Liver (tissue), 9 donors: Measurements from ENCODE around the gene GRIFIN. TPM values are rescaled to one million over a fixed set of nuclear protein-coding genes. Genes with fewer than 3 reads are reported as not detected.

Experiments
- DNase-seq: peaks from one replicate; pipeline ENCODE4 v3.0.0-alpha.2; 2017; ENCODE audit warnings: low spot score
- H3K27ac ChIP-seq, 2 donors: one replicate each; pipeline ENCODE4 v1.7.0; 2013; ENCODE audit warnings: inconsistent platforms in 2 of 2, low read length in 2 of 2, control low read depth in 1 of 2, low read depth in 1 of 2, mild to moderate bottlenecking in 1 of 2
- H3K27me3 ChIP-seq, 4 donors: one replicate each; pipeline versions ENCODE4 v1.6.1 to v1.7.0; 2013; ENCODE audit warnings: low read length in 3 of 4, inconsistent platforms in 1 of 4, mild to moderate bottlenecking in 1 of 4, moderate library complexity in 1 of 4; ENCODE audit not compliant: control insufficient read depth in 4 of 4, insufficient read depth in 4 of 4
- H3K36me3 ChIP-seq, 4 donors: one replicate each; pipeline versions ENCODE4 v1.6.1 to v1.7.0; 2013; ENCODE audit warnings: low read length in 3 of 4, mild to moderate bottlenecking in 3 of 4, low read depth in 1 of 4, moderate library complexity in 1 of 4; ENCODE audit not compliant: control insufficient read depth in 4 of 4, insufficient read depth in 3 of 4
- H3K4me1 ChIP-seq, 4 donors: one replicate each; pipeline versions ENCODE4 v1.6.1 to v1.7.0; 2013; ENCODE audit warnings: low read length in 3 of 4, mild to moderate bottlenecking in 3 of 4, moderate library complexity in 1 of 4; ENCODE audit not compliant: control insufficient read depth in 4 of 4, insufficient read depth in 4 of 4
- H3K4me3 ChIP-seq, 3 donors: one replicate each; pipeline versions ENCODE4 v1.6.1 to v1.7.0; 2013; ENCODE audit warnings: low read length in 3 of 3, control low read depth in 1 of 3, low read depth in 1 of 3, mild to moderate bottlenecking in 1 of 3
- H3K9ac ChIP-seq, 2 donors: one replicate each; pipeline ENCODE4 v1.7.0; 2013; ENCODE audit warnings: low read length in 2 of 2, mild to moderate bottlenecking in 2 of 2, moderate library complexity in 2 of 2, control low read depth in 1 of 2, low read depth in 1 of 2
- H3K9me3 ChIP-seq, 4 donors: one replicate each; pipeline versions ENCODE4 v1.6.1 to v1.7.0; 2013; ENCODE audit warnings: low read length in 3 of 4; ENCODE audit not compliant: control insufficient read depth in 4 of 4
- CTCF ChIP-seq: fragments of 150-350 bp; IDR thresholded peaks from 2 replicates; pipeline ENCODE4 v1.5.1; 2017; ENCODE audit warnings: improper control_type of control experiment, low read depth, low read length; ENCODE audit not compliant: missing input control
- FOXA1 ChIP-seq: IDR thresholded peaks from 2 replicates; pipeline ENCODE4 v1.6.1; 2016; ENCODE audit warnings: antibody characterized with exemption
- FOXA2 ChIP-seq: IDR thresholded peaks from 2 replicates; pipeline ENCODE4 v1.6.1; 2016; ENCODE audit warnings: antibody characterized with exemption
- GABPA ChIP-seq, 2 donors: IDR thresholded peaks in 1 of 2; conservative IDR thresholded peaks in 1 of 2; 2 replicates each; pipeline ENCODE4 v1.6.1; 2016; ENCODE audit warnings: antibody characterized with exemption in 2 of 2, mild to moderate bottlenecking in 1 of 2, moderate library complexity in 1 of 2
- HNF4A ChIP-seq, 2 donors: conservative IDR thresholded peaks; 2 replicates each; pipeline ENCODE4 v1.6.1; 2016; ENCODE audit warnings: antibody characterized with exemption in 2 of 2, mild to moderate bottlenecking in 2 of 2
- JUND ChIP-seq, 2 donors: IDR thresholded peaks; 2 replicates each; pipeline ENCODE4 v1.6.1; 2016; ENCODE audit warnings: antibody characterized with exemption in 2 of 2
- NR2F2 ChIP-seq: IDR thresholded peaks from 2 replicates; pipeline ENCODE4 v1.6.1; 2016; ENCODE audit warnings: antibody characterized with exemption
- RAD21 ChIP-seq, 2 donors: IDR thresholded peaks; 2 replicates each; pipeline ENCODE4 v1.6.1; 2016; ENCODE audit warnings: antibody characterized with exemption in 2 of 2, mild to moderate bottlenecking in 2 of 2
- REST ChIP-seq: IDR thresholded peaks from 2 replicates; pipeline ENCODE4 v1.6.1; 2016; ENCODE audit warnings: antibody characterized with exemption, mild to moderate bottlenecking
- RXRA ChIP-seq, 2 donors: IDR thresholded peaks; 2 replicates each; pipeline ENCODE4 v1.6.1; 2017 to 2018; ENCODE audit warnings: antibody characterized with exemption in 2 of 2, mild to moderate bottlenecking in 1 of 2
- SP1 ChIP-seq: IDR thresholded peaks from 2 replicates; pipeline ENCODE4 v1.6.1; 2018; ENCODE audit warnings: antibody characterized with exemption, mild to moderate bottlenecking
- TAF1 ChIP-seq: conservative IDR thresholded peaks from 2 replicates; pipeline ENCODE4 v1.6.1; 2016; ENCODE audit warnings: antibody characterized with exemption, mild to moderate bottlenecking
- ZBTB33 ChIP-seq: IDR thresholded peaks from 2 replicates; pipeline ENCODE4 v1.6.1; 2016; ENCODE audit warnings: antibody characterized with exemption
- WGBS: extraction: QIAGEN DNeasy Blood & Tissue Kit; methylation state at CpG from one replicate; pipeline ENCODE4 v1.1.7; 2013; 5-methylcytosine and 5-hydroxymethylcytosine counted together
- polyA plus RNA-seq, 2 donors: library from polyadenylated mRNA; stranded (reverse) in 1 of 2; unstranded in 1 of 2; fragments of 200-250 nt in 1 of 2; fragments of >200 nt in 1 of 2; fragmentation: Nextera tagmentation in 1 of 2; extraction: Ambion mirVana in 1 of 2; gene quantifications; one replicate each; pipeline versions ENCODE4 v1.2.1 to v1.2.3, GENCODE V29; 2013 to 2015
- total RNA-seq, 2 donors: library from RNA; depleted of rRNA; stranded (reverse); fragments of >200 nt; gene quantifications; one replicate each; pipeline ENCODE4 v1.2.3, GENCODE V29; 2014
- donor health status: healthy.
- donor health status: healthy.
- donor health status: healthy.
- donor health status: healthy.
- donor health status: healthy.

Gene GRIFIN
- total and polyA plus RNA-seq, 4 donors: not detected

- Histone ChIP-seq H3K9me3 (no peaks in the 10 kb centered on the region), H3K4me3 (no peak overlapping the region), H3K36me3 (peaks cover 8 to 24% (median 13%) of the 10 kb centered on the region in 4 donors), H3K4me1 (no peaks in the 10 kb centered on the region), H3K9ac (no peak overlapping the region), H3K27me3 (no peaks in the 10 kb centered on the region), H3K27ac (no peak overlapping the region)
- WGBS: 76% methylated on average over 16 of the region's 16 CpGs
- no peak for TF ChIP-seq FOXA2
- no peak for TF ChIP-seq JUND (IDR thresholded peaks at IDR 0.05)
- no peak for TF ChIP-seq SP1
- no peak for TF ChIP-seq REST
- TF ChIP-seq TAF1: no peak
- TF ChIP-seq ZBTB33: no peak
- no peak for TF ChIP-seq NR2F2
- no peak for TF ChIP-seq GABPA (IDR thresholded peaks at IDR 0.05 in 1 of 2, conservative IDR thresholded peaks at IDR 0.05 in 1 of 2)
- TF ChIP-seq CTCF: no peak
- TF ChIP-seq RAD21 (IDR thresholded peaks at IDR 0.05): no peak
- TF ChIP-seq FOXA1: no peak
- TF ChIP-seq HNF4A (conservative IDR thresholded peaks at IDR 0.05): no peak
- DNase-seq: no peak
Observed at GRCh38 chr7:2437537-2438148, 38.6 kb downstream of the GRIFIN start.

- H3K4me3 ChIP-seq: no peak overlapping the region
- peaks cover 8 to 28% (median 13%) of the 10 kb centered on the region in 4 donors for H3K36me3 ChIP-seq
- TF ChIP-seq NR2F2 (no peak), REST (no peak), CTCF (no peak), JUND (IDR thresholded peaks at IDR 0.05) (no peak), RXRA (IDR thresholded peaks at IDR 0.05) (no peak), FOXA2 (no peak)
- H3K4me1 ChIP-seq: no peaks in the 10 kb centered on the region
- WGBS: 76% methylated on average over 9 of the region's 9 CpGs
- no peak overlapping the region for H3K9ac ChIP-seq
- no peaks in the 10 kb centered on the region for H3K9me3 ChIP-seq
- no peaks in the 10 kb centered on the region for H3K27me3 ChIP-seq
- DNase-seq: no peak
- no peak overlapping the region for H3K27ac ChIP-seq
Observed at GRCh38 chr7:2437136-2437535, 39.1 kb downstream of the GRIFIN start.
